Prostate gland (tissue), 2 donors: ENCODE measurements around the gene STX7. TPM values are rescaled to one million over a fixed set of nuclear protein-coding genes. Genes with fewer than 3 reads are reported as not detected.
A peak's percentile ranks its signal among the peaks of the same experiment; 100 is the strongest.
"Not testable (repeated sequence)": the region's sequence is repeated elsewhere in the genome, so short reads cannot be mapped to it uniquely, and the experiment has no call there.

Experiments
- DNase-seq: peaks from one replicate; pipeline ENCODE4 v3.0.0-alpha.2; 2019; ENCODE audit warnings: low spot score
- H3K27ac ChIP-seq, 2 donors: fragments of 200-600 bp; sonication (generic); 2 replicates each; pipeline ENCODE4 v1.5.1; 2017 to 2019
- H3K27me3 ChIP-seq: fragments of 200-600 bp; sonication (generic); replicated peaks from 2 replicates; pipeline ENCODE4 v1.5.1; 2019; ENCODE audit not compliant: insufficient read depth
- H3K36me3 ChIP-seq, 2 donors: fragments of 200-600 bp; sonication (generic); 1 replicate in 1 of 2; 2 replicates in 1 of 2; pipeline versions ENCODE4 v1.5.1 to v1.8.1; 2017 to 2019
- H3K4me1 ChIP-seq: fragments of 200-600 bp; sonication (generic); replicated peaks from 2 replicates; pipeline ENCODE4 v1.5.1; 2019
- H3K4me3 ChIP-seq, 2 donors: fragments of 200-600 bp; sonication (generic); 2 replicates each; pipeline ENCODE4 v1.5.1; 2017 to 2019
- H3K9me3 ChIP-seq: fragments of 200-600 bp; sonication (generic); 2 replicates; pipeline ENCODE4 v1.5.1; 2017
- POLR2A ChIP-seq: fragments of 450-650 bp; IDR thresholded peaks from one replicate; pipeline ENCODE4 v1.6.1; 2016; ENCODE audit warnings: antibody characterized with exemption, mild to moderate bottlenecking
- POLR2AphosphoS5 ChIP-seq: sonication (generic); formaldehyde crosslinking; IDR thresholded peaks from one replicate; pipeline ENCODE4 v1.6.1; 2017; ENCODE audit warnings: antibody characterized with exemption
- WGBS: methylation state at CpG from one replicate; pipeline ENCODE4 v1.1.5; 2018; 5-methylcytosine and 5-hydroxymethylcytosine counted together
- intact Hi-C: fragments of 100-400 bp; cut with DNase I; formaldehyde crosslinking; loops from one replicate; pipeline ENCODE4 v1.14.2; 2022
- total RNA-seq, 2 donors: library from RNA; depleted of rRNA; stranded (reverse); fragments of >200 nt; gene quantifications; one replicate each; pipeline ENCODE4 v1.1.0, GENCODE V29; 2016
- TF ChIP-seq, protein P1 (sequence below), 4 experiments: fragments of 200-600 bp in 2 of 4; fragments of 450-650 bp in 2 of 4; sonication (generic) in 2 of 4; IDR thresholded peaks; 1 replicate in 3 of 4; 2 replicates in 1 of 4; pipeline ENCODE4 v1.5.1; 2016 to 2019; ENCODE audit warnings: antibody characterized with exemption in 4 of 4, mild to moderate bottlenecking in 2 of 4, moderate library complexity in 2 of 4

The STX7 gene, protein sequence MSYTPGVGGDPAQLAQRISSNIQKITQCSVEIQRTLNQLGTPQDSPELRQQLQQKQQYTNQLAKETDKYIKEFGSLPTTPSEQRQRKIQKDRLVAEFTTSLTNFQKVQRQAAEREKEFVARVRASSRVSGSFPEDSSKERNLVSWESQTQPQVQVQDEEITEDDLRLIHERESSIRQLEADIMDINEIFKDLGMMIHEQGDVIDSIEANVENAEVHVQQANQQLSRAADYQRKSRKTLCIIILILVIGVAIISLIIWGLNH
- total RNA-seq = 10 to 100 TPM; 17.6 to 27.1 TPM

DNA sequence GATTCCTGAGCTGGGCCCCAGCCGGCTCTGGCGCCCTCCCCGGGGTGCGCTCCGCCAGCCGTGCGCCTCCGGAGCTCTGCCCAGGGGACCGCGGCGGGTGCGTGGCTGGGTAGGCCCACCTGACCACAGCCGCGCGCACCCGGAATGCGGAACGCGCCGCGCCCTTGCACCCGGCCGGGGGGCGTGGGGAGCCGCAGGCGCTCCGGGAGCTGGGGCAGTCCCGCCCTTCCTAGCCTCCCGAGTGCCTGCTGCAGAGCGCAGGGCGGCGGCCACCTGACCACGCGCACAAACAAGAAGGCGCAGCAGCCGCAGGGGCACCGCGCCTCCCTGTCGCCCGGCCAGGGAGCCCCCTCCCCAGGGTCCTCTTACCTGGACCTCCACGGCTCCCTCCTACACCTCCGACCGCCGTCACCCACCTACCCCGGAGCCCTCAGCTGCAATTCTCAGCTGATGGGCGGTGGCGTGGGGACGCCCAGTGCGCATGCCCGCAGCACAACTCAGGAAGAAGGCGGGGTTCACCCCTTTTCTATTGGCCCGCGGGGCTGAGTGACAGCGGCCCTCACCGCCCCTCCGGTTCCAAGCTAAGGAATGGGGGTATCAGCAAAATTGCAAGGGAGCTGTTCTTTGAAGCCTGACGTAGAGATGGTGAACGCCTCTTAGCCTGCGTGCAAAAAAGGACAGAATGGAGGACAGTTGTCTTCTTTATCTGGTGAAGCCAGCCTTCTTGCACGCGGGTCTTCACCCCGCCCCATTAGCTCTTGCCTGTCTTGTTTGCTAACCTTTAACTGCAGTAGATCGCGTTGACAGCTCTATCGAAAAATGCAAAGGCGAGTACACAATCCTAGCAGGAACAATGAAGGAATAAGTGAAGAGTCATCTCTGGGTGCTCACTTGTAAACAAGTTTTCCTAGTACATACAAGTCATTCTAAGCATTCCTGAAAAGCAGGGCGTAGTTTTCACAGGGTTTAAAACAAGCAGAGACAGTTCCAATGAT is at the start of gene STX7:
Gene STX7 (minus strand): TSS at position 479 of the 995 bp plus-strand sequence. CDS start 9,586 bp downstream, outside the sequence.
- TF ChIP-seq POLR2A = peak; percentile 72
- peak; percentile 91 for TF ChIP-seq POLR2AphosphoS5
- TF ChIP-seq, protein P1, sequence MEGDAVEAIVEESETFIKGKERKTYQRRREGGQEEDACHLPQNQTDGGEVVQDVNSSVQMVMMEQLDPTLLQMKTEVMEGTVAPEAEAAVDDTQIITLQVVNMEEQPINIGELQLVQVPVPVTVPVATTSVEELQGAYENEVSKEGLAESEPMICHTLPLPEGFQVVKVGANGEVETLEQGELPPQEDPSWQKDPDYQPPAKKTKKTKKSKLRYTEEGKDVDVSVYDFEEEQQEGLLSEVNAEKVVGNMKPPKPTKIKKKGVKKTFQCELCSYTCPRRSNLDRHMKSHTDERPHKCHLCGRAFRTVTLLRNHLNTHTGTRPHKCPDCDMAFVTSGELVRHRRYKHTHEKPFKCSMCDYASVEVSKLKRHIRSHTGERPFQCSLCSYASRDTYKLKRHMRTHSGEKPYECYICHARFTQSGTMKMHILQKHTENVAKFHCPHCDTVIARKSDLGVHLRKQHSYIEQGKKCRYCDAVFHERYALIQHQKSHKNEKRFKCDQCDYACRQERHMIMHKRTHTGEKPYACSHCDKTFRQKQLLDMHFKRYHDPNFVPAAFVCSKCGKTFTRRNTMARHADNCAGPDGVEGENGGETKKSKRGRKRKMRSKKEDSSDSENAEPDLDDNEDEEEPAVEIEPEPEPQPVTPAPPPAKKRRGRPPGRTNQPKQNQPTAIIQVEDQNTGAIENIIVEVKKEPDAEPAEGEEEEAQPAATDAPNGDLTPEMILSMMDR (IDR thresholded peaks at IDR 0.05) = no peak
- Histone ChIP-seq H3K27me3 (no peaks in the 10 kb centered on the region), H3K4me1 (no peaks in the 10 kb centered on the region), H3K36me3 (no peaks in the 10 kb centered on the region), H3K4me3 (peak within 1 kb of the TSS; percentile 77 to 89), H3K9me3 (no peaks in the 10 kb centered on the region), H3K27ac (peak within 1 kb of the TSS; percentile 75 to 78)
- DNase-seq = peak; percentile 86
- intact Hi-C loops = no loop called here
- WGBS = under 1% methylated on average over 64 of the region's 67 CpGs

DNA sequence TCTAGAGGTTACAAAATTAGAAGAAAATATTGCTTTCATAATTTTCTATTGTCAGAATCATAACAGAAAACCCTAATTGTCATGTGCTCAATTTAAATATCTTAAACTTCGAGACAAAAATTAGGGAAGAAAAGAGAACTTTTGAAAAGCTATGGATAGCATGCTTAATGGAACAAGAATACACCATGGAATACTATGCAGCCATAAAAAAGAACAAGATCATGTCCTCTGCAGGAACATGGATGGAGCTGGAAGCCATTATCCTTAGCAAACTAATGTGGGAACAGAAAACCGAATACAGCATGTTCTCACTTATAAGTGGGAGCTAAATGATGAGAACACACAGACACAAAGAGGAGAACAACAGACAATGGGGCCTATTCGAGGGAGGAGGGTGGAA is 47.2 kb upstream of the STX7 start:
- intact Hi-C loops = not testable (repeated sequence)

DNA sequence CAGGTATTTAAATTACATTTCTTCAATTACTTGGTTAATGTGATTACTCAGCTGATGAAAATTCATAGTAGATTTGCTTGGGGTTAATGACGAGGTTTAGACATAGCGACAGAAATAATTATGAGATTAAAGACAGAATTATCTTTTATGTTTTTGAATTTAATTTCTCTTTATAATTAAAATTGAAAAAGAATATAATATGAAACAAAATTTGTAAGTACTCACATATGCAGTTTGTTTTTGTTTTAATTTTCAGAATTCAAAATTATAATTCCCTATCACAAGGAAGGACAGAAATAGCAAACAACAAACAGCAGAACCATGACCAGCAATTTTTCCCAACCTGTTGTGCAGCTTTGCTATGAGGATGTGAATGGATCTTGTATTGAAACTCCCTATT is 39.5 kb upstream of the STX7 start, which contains the start of gene TAAR8:
Gene TAAR8 (plus strand): TSS at position 301 of the 400 bp plus-strand sequence. CDS start 21 bp downstream, at position 322.
- TF ChIP-seq POLR2A (no peak), POLR2AphosphoS5 (no peak)
- TF ChIP-seq, protein P1 (IDR thresholded peaks at IDR 0.05) = no peak
- no peak for DNase-seq
- Histone ChIP-seq H3K36me3 (no peaks in the 10 kb centered on the region), H3K9me3 (no peaks in the 10 kb centered on the region), H3K4me1 (no peaks in the 10 kb centered on the region), H3K27me3 (peaks cover 3% of the 10 kb centered on the region), H3K4me3 (no peak within 1 kb of the TSS), H3K27ac (no peak within 1 kb of the TSS)
- intact Hi-C loops = no loop called here
- WGBS = 92% methylated on average over 2 of the region's 2 CpGs

More for the DNA sequence above, 47.2 kb upstream of the STX7 start:
- not testable (repeated sequence) for H3K27ac ChIP-seq, H3K4me3 ChIP-seq, DNase-seq, H3K4me1 ChIP-seq, H3K36me3 ChIP-seq, H3K27me3 ChIP-seq, H3K9me3 ChIP-seq
- WGBS = 88% methylated on average over 3 of the region's 3 CpGs

DNA sequence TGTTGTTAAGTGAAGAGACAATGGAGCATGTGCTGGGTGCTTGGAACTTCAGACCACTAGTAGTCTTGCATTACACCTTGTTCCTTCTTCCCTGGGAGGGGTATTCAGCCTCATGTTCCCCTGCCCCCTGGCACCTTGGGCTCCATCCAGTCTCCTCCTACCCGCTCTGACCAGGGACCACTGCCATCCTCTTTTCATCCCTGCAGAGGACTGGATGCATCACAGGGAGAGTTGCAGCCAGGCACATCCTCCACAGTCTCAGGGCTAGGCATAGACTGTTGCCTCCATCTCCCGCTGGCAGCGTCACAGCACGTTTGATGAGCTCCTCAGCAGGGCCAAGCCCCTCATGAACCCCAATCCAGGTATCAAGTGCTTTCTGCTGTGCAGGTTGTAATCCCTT is 38.3 kb upstream of the STX7 start:
- H3K9me3 ChIP-seq = no peaks in the 10 kb centered on the region
- intact Hi-C loops = no loop called here
- H3K4me3 ChIP-seq = no peak overlapping the region
- H3K4me1 ChIP-seq = no peaks in the 10 kb centered on the region
- TF ChIP-seq, protein P1 (IDR thresholded peaks at IDR 0.05) = no peak
- TF ChIP-seq POLR2A = no peak
- TF ChIP-seq POLR2AphosphoS5 = no peak
- 86% methylated on average over 4 of the region's 4 CpGs for WGBS
- no peak overlapping the region for H3K27ac ChIP-seq
- DNase-seq = no peak
- peaks cover under 1% of the 10 kb centered on the region for H3K27me3 ChIP-seq
- H3K36me3 ChIP-seq = no peaks in the 10 kb centered on the region

DNA sequence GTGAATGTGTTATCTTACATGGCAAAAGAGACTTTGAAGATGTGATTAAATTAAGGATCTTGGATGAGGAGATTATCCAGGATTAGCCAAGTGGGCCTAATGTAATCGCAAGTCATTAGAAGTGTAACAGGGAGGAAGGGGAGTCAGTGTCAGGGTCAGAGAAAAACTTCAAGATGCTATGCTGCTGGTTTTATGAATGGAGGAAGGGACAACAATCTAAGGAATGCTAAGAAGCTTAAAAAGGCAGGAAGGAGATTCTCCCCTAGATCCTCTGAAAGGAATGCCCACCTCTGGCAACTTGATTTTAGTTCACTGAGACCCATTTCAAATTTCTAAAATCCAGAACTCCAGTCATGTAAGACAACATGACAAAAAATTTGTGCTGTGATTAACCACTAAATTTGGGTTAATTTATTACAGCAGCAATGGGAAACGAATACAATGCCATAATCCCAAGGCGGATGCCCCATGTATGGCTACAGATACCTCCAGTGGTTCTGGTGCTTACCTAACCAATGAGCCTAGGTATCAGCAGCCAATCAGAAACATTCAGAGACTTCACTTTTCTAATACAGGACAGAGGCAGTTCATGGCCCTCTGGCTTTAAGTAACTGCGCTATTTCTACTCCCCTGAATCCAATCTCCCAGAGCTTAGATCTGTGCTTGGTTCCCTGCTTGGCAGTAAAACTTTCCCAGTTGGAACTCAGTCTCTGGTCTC is 36.0 kb upstream of the STX7 start:
- TF ChIP-seq, protein P1 (IDR thresholded peaks at IDR 0.05) = no peak
- TF ChIP-seq POLR2AphosphoS5 = no peak
- no peak for TF ChIP-seq POLR2A
- intact Hi-C loops = no loop called here
- 90% methylated on average over 4 of the region's 4 CpGs for WGBS

More for the DNA sequence above, 36.0 kb upstream of the STX7 start:
- no peaks in the 10 kb centered on the region for H3K36me3 ChIP-seq
- H3K4me3 ChIP-seq = no peak overlapping the region
- H3K4me1 ChIP-seq = no peaks in the 10 kb centered on the region
- no peak overlapping the region for H3K27ac ChIP-seq
- H3K9me3 ChIP-seq = no peaks in the 10 kb centered on the region
- no peak for DNase-seq
- no peaks in the 10 kb centered on the region for H3K27me3 ChIP-seq
